ENCODE results near the gene ISLR.

DNA sequence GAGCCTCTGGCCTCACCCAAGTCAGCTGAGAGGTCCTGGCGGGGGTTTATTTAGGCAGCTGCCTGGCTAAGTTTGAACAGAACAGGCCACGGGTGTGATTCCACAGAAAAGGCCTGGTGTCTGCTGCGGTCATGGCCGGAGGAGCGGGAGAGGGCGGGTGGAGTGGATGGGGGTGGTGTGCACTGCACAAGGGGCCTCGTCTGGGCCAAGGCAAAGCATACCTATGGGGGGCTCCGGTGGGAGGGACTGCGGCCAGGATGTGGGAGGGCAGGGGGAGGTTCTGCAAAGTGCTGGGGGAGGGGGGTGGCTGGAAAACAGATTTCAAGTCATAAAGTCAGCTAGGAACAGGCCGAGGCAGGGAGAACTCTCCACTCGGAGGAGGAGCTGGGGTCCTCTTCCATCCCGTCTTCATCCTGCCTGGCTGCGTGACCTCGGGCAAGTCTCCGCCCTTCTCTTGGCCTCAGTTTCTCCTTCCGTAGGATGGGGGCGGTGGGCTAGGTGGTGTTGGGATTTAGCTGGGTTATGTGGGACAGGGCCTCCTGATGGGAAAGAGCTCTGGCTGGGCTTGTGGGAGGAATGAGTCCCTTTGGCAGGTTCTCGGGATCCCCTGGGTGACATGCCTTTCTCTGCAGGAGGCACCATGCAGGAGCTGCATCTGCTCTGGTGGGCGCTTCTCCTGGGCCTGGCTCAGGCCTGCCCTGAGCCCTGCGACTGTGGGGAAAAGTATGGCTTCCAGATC, 878 bp downstream of the ISLR start:
- TF ChIP-seq CTCF (conservative IDR thresholded peaks at IDR 0.05) = no peak
- TF ChIP-seq EZH2 (IDR thresholded peaks at IDR 0.05; ENCODE audit: low read depth) = no peak

All from PC-9 (cell line).